ENCODE data around the gene ZBTB14. TPM values are rescaled to one million over a fixed set of nuclear protein-coding genes. Genes with fewer than 3 reads are reported as not detected.

Gene ZBTB14
- polyA plus RNA-seq, 12 donors = 9.9 to 15.3 (median 12.3) TPM; not detected in 1

DNA sequence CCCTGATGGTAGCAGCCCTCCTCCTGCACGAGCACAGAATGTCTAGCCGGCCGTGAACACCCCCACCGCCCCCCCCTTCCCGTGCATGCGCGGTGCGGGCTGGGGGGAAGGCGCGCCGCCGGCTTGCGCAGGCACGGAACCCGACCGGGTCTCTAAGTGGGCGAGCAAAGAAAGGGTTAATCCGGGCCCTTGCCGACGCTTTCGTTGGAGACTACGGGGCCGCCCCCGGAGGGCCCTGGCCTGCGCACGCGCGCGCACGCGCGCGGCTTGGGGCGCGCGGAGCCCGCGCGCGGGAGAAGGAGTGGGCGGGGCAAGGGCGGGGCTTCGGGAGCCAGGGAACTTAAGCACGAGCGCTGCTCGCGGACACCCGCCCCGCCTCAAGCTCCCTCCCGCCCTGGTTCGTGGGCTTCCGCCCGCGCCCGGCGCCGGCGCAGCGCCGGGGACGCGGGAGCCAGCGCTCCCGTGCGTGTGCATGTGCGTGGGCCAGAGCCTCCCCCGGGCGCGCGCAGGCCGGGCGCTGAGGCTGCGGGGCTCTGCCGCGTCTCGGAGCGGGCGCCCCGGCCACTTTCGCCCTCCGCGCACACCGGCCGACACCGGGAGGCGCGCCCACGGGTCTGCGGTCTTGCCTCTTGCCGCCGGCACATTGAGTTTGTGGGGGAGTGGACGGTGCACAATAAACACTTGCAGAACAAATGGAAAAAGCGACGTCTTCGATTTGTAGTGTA, 617 bp upstream of the ZBTB14 start:
- peak; percentile 96 for DNase-seq

DNA sequence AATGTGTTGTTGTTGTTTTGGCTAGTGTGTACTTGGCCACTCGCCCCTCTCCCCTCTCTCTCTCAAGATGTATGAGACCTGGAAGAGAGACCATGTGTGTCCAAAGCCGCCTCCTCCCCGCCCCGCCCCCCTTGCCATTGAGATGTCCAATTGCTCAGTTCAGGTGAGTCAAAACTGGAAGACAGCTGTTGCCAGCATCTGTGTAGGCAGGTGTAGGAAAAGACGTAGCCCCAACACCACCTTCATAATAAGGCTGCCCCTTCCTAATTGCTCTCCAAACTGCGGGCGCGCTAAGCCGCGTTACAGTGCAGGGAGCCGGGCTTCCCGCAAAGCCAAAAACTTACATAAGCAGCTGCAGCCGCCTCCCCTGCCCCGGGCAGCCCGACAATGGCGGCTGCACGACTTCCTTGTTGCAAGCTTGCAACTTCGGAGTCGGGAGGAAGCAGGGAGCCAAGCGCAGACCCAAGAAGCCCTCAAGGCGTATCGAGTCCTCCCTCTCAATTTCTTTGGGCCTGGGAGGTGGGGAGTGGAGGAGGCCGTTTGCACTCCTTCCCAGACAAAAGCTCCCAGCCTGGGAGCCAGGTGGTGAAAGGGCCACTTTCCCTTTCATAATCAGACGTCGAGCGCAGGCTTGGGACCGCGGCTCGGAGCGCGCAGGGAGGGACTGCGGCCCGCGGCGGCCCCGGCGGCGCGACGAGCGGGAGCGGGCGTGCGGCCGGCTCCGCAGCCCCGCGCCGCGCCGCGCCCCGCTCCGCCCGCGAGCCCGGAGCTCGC, 882 bp downstream of the ZBTB14 start:
- peak; percentile 66 for DNase-seq

DNA sequence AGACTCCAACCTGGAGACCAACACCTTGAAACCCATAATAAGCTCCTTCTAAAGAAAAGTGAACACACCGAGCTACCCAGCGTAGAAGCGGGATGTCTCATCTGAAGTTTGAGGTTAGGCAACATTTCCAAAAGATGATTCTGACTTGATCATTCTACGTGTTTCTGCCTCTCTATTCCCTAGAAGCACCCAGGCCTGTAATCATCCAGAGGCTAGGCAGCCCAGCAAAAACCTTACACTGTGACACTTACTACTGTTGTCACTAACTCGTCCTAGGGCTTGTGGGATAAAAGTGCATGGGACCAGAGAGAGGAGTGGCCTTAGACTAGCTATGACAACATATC, 1.4 kb downstream of the ZBTB14 start:
- no peak for DNase-seq

DNA sequence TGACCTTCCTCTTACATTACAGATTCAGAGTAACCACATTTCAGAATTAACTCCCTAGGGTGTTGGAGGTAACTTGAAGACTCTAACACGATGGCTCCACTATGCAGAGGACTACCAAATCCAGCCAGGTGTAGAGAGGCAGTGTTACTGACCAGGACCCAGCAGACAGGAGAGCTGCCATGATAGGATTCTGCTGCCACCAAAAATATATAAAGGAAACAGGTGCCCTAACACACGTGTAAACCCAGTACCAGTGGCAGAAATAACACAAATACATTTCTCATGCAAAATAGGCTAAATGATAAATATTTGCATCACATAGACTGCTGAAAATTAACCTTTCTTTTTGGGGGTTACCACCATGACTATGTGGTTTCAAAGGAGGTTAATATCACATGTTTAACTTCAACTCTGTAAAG, 7.0 kb downstream of the ZBTB14 start:
- no peak for DNase-seq

DNA sequence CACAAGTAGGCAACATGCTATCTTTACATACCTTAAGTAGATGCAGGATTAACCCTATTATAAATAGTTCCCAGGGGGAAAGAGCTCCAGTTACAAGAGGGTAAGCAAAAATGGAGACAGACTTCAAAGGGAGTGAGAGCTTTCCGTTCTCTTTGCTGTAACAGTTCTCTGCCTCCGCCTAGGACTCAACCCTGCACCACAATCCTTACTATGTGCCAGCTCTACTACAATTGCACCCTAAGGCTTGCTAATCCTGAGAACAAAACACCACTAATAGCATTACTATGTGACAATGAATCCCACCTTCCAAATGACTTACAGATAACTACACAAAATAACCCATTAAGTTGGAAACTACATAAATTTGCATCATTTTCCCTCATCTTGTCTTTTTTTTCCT, 7.7 kb downstream of the ZBTB14 start:
- no peak for DNase-seq

DNA sequence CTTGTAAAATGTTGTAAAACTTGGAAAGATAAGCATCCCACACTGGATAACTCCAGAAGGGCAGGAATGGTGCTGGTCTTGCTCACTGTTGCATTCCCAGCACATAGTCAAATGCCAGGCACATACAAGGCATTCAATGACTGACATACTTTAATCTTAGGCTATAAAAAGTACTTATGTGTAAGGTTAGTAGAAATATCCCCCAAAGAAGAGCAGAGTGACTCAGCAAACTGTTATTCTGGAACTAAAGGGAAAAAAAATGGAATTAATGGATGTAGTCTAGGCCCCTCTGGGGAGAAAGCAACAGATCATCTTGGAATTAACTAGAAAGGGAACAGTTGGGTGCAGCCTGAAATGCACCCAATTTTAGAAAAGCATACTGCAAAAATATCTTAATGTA, 9.0 kb downstream of the ZBTB14 start:
- no peak for DNase-seq

DNA sequence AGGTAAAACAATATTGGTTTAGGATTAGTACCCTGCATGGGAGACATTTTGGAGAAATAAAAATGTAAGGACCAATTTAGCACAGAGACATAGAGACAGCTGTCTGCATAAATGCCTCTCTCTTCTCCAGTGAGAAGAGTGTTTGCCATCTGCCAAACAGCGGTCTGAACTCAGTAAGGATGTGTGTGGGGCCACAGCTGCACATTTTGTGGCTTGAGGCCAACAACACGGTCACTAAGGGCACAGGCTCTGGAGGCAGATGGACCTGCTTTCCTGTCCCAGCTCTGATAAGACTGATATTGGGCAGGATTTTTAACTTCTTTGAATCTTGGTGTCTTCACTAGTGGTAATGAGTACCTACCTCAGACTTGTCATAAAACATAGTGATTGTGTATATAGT, 10.2 kb downstream of the ZBTB14 start:
- DNase-seq = no peak

DNA sequence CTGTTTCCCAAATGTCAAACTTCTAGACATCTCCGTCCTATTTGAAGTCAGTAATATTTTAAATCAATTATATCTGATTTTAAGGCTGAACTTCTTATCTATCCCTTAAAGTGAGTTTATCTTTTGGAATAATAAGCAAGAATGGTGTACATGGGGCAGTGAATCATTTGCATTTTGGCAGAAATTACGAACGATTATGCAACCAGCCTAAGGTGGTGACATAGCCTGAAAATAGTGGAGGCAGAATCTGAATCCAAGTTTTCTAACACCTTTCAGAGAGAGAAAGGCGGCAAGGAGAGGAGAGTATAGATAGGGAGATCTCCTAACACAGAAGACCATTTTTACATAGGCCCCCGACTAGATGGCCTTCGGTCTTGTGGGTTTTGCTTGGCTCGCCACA, 10.7 kb downstream of the ZBTB14 start:
- DNase-seq = no peak

DNA sequence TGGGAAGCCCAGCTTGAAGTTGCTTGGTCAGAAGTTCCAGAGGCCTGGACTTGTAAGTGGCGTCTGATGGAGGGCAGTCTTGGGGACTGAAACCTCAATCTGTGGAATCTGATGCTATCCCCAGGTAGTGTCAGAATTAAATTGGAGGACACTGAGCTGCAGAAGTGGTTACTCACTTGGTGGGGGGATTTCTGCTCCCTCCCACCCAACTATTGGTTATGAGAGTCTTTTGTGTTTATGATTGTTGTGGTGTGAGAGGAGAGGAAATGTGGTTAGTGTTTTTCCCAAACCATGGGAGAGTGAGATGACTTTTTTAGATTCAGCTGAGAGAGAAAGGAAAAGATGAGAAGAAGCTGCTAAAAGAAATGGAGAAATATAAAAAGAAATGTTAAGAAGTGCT, 12.8 kb downstream of the ZBTB14 start:
- DNase-seq = no peak

DNA sequence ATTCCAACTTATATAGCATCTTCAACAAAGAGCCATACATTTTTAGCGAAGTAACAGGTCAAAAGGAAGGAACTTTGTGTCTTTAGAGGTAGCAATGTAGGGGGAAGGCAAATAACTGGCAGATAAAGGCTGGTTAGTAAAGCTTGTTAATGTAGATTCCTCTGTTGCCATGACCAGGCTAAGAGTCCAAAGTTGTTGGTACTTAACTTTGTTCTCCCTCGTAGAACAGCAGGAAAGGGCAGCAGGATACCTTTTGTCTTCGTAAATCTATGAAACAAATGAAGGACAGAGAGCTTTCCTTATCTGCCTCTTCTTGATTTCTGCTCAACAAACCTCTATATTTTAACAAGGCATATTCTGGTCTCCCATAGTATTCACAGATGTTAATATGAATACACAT, 18.6 kb downstream of the ZBTB14 start:
- DNase-seq = no peak

DNA sequence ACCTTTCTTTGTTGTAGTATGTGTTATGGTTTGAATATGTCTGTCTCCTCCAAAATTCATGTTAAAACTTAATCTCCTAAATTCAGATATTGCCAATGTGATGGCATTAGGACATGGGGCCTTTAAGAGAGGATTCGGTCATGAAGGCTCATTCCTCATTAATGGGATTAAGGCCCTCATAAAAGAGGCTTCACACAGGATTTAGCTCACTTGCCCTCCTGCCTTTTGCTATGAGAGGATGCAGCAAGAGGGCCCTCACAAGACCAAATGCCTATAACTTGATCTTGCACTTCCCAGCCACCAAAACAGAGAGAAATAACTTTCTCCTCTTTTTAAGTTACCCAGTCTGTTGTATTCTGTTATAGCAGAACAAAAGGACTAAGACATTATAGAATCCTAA, 19.7 kb downstream of the ZBTB14 start:
- no peak for DNase-seq

DNA sequence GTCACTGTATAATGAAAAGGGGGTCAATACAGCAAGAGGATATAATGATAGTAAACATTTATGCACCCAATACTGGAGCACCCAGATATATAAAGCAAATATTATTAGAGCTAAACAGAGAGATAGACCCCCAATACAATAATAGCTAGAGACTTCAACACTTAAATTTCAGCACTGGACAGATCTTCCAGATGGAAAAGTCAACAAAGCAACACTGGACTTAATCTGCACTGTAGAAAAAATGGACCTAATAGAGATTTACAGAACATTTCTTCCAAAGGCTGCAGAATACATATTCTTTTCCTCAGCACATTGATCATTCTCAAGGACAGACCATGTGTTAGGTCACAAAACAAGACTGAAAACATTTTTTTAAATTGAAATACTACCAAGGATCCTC, 26.7 kb downstream of the ZBTB14 start:
- no peak for DNase-seq

DNA sequence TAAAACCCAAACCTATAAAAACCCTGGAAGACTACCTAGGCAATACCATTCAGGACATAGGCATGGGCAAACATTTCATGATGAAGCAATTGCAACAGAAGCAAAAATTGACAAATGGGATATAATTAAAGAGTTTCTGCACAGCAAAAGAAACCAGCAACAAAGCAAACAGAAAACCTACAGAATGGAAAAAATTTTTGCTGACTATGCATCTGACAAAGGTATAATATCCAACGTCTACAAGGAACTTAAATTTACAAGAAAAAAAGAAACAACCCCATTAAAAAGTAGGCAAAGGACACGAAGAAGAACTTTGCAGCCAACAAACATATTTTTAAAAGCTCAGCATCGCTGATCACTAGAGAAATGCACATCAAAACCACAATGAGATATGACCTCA, 28.8 kb downstream of the ZBTB14 start:
- no peak for DNase-seq

DNA sequence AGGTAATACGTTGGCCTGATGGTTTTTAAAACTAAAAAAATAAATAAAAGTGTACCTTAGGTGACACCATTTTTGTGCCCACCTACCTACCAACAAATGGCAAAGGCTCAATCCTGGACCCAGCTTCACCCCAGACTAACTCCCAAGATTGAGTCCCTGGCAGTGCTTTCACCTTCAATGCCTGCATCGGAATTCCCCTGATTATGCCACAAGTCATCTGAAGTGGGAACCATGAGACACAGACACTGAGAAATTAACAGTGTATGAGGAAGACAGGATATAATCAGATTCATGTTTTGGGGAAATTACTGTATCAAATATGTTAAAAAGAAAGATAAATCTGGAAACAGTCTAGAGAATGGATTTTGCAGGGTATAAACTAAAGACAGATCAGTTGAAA, 41.6 kb downstream of the ZBTB14 start:
- no peak for DNase-seq

DNA sequence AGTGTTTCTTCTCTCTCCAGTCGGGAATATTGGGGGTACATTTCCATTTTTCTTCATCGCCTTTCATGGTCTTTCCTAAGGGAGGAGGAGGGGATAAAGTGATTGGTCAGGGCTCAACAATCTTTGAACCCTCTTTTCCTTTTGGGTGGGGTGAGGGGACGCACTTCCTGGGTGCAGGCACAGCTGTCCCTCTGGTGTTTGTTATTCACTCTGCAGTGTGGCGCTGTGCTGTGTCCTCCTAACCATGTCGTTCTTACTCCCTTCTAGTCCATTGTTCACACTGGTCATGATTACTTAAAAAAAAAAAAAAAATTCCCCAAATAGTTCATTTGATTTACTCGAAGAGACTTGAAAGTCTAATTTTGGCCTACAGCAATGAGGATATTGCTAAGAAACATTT, 44.4 kb downstream of the ZBTB14 start:
- no peak for DNase-seq

DNA sequence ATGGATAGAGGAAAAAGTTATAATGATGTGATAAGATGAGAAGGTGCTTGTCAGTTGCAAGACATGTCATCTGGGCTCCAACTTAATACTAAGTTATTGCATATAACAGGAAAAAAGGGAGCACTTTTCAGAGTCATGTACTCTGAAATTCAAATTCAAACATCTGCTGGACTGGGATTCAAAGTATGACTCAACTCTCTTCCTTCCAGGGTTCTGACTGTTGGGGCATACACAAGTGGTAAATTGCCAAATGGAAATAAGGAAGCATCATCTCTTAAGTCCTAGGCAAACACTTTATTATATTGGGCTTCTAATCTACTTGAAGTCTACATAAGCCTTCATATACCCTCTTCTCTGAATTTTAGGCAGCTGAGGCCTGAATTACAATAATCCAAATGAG, 44.9 kb downstream of the ZBTB14 start:
- DNase-seq = no peak

DNA sequence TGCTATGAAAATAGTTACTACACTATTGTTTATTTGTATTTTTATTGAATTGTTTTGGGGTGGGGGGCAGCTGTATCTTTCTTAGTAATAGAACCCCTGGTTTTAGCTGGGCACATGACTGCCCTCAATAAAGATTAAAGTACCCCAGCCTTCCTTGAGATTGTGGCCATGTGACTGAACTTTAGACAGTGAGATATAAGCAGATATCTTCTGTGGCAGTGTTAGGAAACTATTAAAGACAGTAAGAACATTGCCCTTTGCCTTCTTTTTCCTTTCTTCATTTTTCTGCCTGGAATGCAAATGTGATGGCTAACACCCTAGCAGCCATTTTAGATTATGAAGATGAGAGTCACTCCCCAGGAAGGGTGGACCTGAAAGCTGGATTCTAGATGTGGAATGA, 50.6 kb downstream of the ZBTB14 start:
- no peak for DNase-seq

DNA sequence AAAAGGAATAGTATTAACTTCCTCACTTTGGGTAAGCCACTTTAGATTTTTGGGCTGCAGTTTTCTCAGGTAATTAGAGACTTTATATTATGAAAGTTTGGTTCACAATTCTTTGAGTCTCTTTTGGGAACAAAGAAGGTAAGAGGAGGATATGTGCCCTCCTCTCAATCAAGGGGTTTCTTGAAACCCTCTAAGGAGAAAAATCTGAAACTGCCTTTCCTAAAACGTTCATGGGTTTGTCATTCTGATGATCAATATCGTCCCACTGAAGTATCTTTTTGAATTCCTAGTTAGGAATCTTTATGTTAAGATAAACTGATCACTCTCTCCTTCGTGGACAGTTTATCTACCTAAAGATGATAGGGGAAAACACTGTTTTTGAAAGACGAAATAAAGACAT, 56.1 kb downstream of the ZBTB14 start:
- DNase-seq = no peak

Other genes starting within 250 kb of the ZBTB14 start
- under 1 TPM in 2 of 12 donors, not detected in 10; 0.24 to 0.39 TPM for gene AKAIN1, start 98.5 kb downstream of the ZBTB14 start, polyA plus RNA-seq (ENCODE audit: insufficient read length in 12 of 12)
- 100 to 1,000 TPM; 100 to 150 (median 118) TPM for gene EPB41L3, start 248.3 kb upstream of the ZBTB14 start, polyA plus RNA-seq (ENCODE audit: insufficient read length in 12 of 12)